HepG2 (cell line): ENCODE data around the gene PHTF2. TPM values are rescaled to one million over a fixed set of nuclear protein-coding genes. Genes with fewer than 3 reads are reported as not detected.

Source experiments
- ATAC-seq: fragments of 200-7000 bp; cut with Tn5 transposase; 3 replicates; pipeline ENCODE4 v1.9.1; 2020; ENCODE audit warnings: mild to moderate bottlenecking, moderate library complexity
- BruUV-seq: library from RNA; stranded (reverse); fragments of 400-500 nt; replicated peaks from 2 replicates; lab custom pipeline; 2021; lab: Mats Ljungman, UMichigan
- CTCF ChIA-PET: fragments of 300-600 bp; formaldehyde crosslinking; extraction: SDS; loops from one replicate; lab custom pipeline; 2021; ENCODE audit warnings: low total read pairs, inconsistent platforms, low intra/inter-chr PET ratio; lab: Yijun Ruan, JAX
- POLR2A ChIA-PET: fragments of 350-600 bp; sonication (Branson Sonifier 250); formaldehyde crosslinking; loops from one replicate; lab custom pipeline; 2020; ENCODE audit warnings: antibody characterized with exemption, inconsistent platforms; lab: Yijun Ruan, JAX
- DNase-seq: peaks from one replicate; pipeline ENCODE4 v3.0.0-alpha.2; 2015; ENCODE audit warnings: low spot score
- FAIRE-seq: peaks from 3 replicates; lab custom pipeline; 2011; peaks lifted over from hg19 to GRCh38; lab: Jason Lieb, UNC
- H2AFZ ChIP-seq: one replicate; pipeline ENCODE4 v1.6.1; 2011; ENCODE audit warnings: low read length, inconsistent platforms
- H3K27ac ChIP-seq: fragments of 300-600 bp; 3 replicates; pipeline ENCODE4 v1.8.0; 2011; ENCODE audit warnings: mixed run types, mild to moderate bottlenecking, mixed read lengths, low read length, inconsistent platforms; ENCODE audit not compliant: insufficient read depth; ENCODE audit errors: extremely low read length
- H3K27me3 ChIP-seq, 2 experiments: fragments of 200-600 bp in 1 of 2; 2 replicates in 1 of 2; 3 replicates in 1 of 2; pipeline versions ENCODE4 v1.6.0 to v1.8.0; 2011; ENCODE audit warnings: low read length in 2 of 2, mild to moderate bottlenecking in 2 of 2, moderate library complexity in 2 of 2, inconsistent platforms in 1 of 2; ENCODE audit not compliant: insufficient read depth in 2 of 2, control insufficient read depth in 1 of 2
- H3K36me3 ChIP-seq, 2 experiments: fragments of 200-600 bp in 1 of 2; replicated peaks in 1 of 2; 2 replicates in 1 of 2; 3 replicates in 1 of 2; pipeline versions ENCODE4 v1.5.1 to v1.8.0; 2011; ENCODE audit warnings: low read length in 2 of 2, inconsistent platforms in 1 of 2; ENCODE audit not compliant: insufficient read depth in 2 of 2, control insufficient read depth in 1 of 2
- H3K4me1 ChIP-seq: 2 replicates; pipeline ENCODE4 v1.5.1; 2012; ENCODE audit warnings: low read length, inconsistent platforms; ENCODE audit not compliant: insufficient read depth
- H3K4me2 ChIP-seq: 2 replicates; pipeline ENCODE4 v1.6.0; 2011; ENCODE audit warnings: low read depth, low read length, inconsistent platforms
- H3K4me3 ChIP-seq, 3 experiments: fragments of 200-600 bp in 1 of 3; sonication (generic), shearing (Covaris generic) in 1 of 3; replicated peaks in 1 of 3; 2 replicates each; pipeline ENCODE4 v1.5.1; 2011 to 2016; ENCODE audit warnings: low read length in 3 of 3, inconsistent platforms in 2 of 3, low read depth in 2 of 3, mild to moderate bottlenecking in 2 of 3, control low read depth in 1 of 3, mixed read lengths in 1 of 3; ENCODE audit not compliant: insufficient read depth in 1 of 3
- H3K79me2 ChIP-seq: one replicate; pipeline ENCODE4 v1.6.1; 2011; ENCODE audit warnings: low read length, inconsistent platforms; ENCODE audit not compliant: insufficient read depth
- H3K9ac ChIP-seq: 2 replicates; pipeline ENCODE4 v1.6.0; 2011; ENCODE audit warnings: mild to moderate bottlenecking, low read depth, low read length, inconsistent platforms; ENCODE audit not compliant: insufficient read depth
- H3K9me3 ChIP-seq: 2 replicates; pipeline ENCODE4 v1.5.1; 2012; ENCODE audit warnings: mild to moderate bottlenecking, low read length
- H4K20me1 ChIP-seq: 2 replicates; pipeline ENCODE4 v1.6.0; 2011; ENCODE audit warnings: inconsistent platforms, mild to moderate bottlenecking, low read length, moderate library complexity; ENCODE audit not compliant: insufficient read depth
- ARNT ChIP-seq: fragments of 450-650 bp; IDR thresholded peaks from 2 replicates; pipeline ENCODE4 v1.6.1; 2017
- CBX1 ChIP-seq: IDR thresholded peaks from one replicate; pipeline ENCODE4 v1.6.1; 2016; ENCODE audit warnings: antibody characterized with exemption, low read depth
- EZH2 ChIP-seq: conservative IDR thresholded peaks from 2 replicates; pipeline ENCODE4 v1.6.1; 2012; ENCODE audit warnings: mild to moderate bottlenecking, low read depth, low read length, moderate library complexity
- HDAC6 ChIP-seq: fragments of 200-600 bp; sonication (generic); IDR thresholded peaks from 2 replicates; pipeline ENCODE4 v1.7.0; 2017; ENCODE audit warnings: mild to moderate bottlenecking, antibody characterized with exemption, low read length, low read depth
- POLR2AphosphoS5 ChIP-seq: IDR thresholded peaks from 2 replicates; pipeline ENCODE4 v1.6.1; 2012; ENCODE audit warnings: low read depth, low read length
- ZKSCAN5 ChIP-seq: sonication (generic); formaldehyde crosslinking; IDR thresholded peaks from 2 replicates; pipeline ENCODE4 v1.5.1; 2020; ENCODE audit warnings: mild to moderate bottlenecking, missing genetic modification reagents
- ZNF44 ChIP-seq: sonication (generic); formaldehyde crosslinking; IDR thresholded peaks from 2 replicates; pipeline ENCODE4 v1.5.1; 2020; ENCODE audit warnings: mild to moderate bottlenecking, missing genetic modification reagents
- ZNF550 ChIP-seq: sonication (generic); formaldehyde crosslinking; IDR thresholded peaks from 2 replicates; pipeline ENCODE4 v1.4.0; 2020; ENCODE audit warnings: mild to moderate bottlenecking, missing genetic modification reagents, borderline replicate concordance
- ZNF570 ChIP-seq: sonication (generic); formaldehyde crosslinking; IDR thresholded peaks from 2 replicates; pipeline ENCODE4 v1.4.0; 2020; ENCODE audit warnings: mild to moderate bottlenecking, missing genetic modification reagents, borderline replicate concordance
- ZNF75D ChIP-seq: sonication (generic); formaldehyde crosslinking; IDR thresholded peaks from 2 replicates; pipeline ENCODE4 v1.8.1; 2023; ENCODE audit warnings: missing genetic modification reagents, mild to moderate bottlenecking, borderline replicate concordance
- ZNF788 ChIP-seq: sonication (generic); formaldehyde crosslinking; IDR thresholded peaks from 2 replicates; pipeline ENCODE4 v1.5.0; 2020; ENCODE audit warnings: mild to moderate bottlenecking, missing genetic modification reagents, borderline replicate concordance
- ZNF841 ChIP-seq: sonication (generic); formaldehyde crosslinking; IDR thresholded peaks from 2 replicates; pipeline ENCODE4 v1.8.1; 2023; ENCODE audit warnings: missing genetic modification reagents, borderline replicate concordance
- WGBS: methylation state at CpG from one replicate; pipeline ENCODE4 v1.1.6; 2017; ENCODE audit warnings: low lambda C conversion rate; 5-methylcytosine and 5-hydroxymethylcytosine counted together
- in situ Hi-C: cut with HindIII; loops from 2 replicates; pipeline ENCODE4 v1.10.0; 2017; ENCODE audit warnings: low pct_unique_long_range_greater_than_20kb; ENCODE audit not compliant: extremely low pct_ligation_motif_present
- intact Hi-C: fragments of 100-400 bp; cut with micrococcal nuclease; formaldehyde crosslinking; loops from one replicate; pipeline ENCODE4 v1.10.0; 2022; ENCODE audit not compliant: unreplicated experiment
- polyA plus RNA-seq, 8 experiments: library from polyadenylated mRNA; depleted of rRNA in 3 of 8; stranded (reverse) in 7 of 8; unstranded in 1 of 8; fragments of >200 nt; fragmentation: Illumina TruSeq in 4 of 8; extraction: Trizol in 4 of 8; gene quantifications; 2 replicates each; pipeline versions ENCODE4 v1.2.1 to v1.2.3, GENCODE V29; 2011 to 2016; ENCODE audit warnings: low read depth in 4 of 8, missing spikeins in 1 of 8, mixed read lengths in 1 of 8; ENCODE audit not compliant: insufficient read depth in 1 of 8
- total RNA-seq, 5 experiments: library from RNA; depleted of rRNA; stranded (reverse); fragments of >200 nt; fragmentation: Illumina TruSeq; extraction: Trizol; gene quantifications; 2 replicates each; pipeline ENCODE4 v1.2.3, GENCODE V29; 2016; ENCODE audit warnings: low read depth in 1 of 5
- TF ChIP-seq, protein P1 (sequence below): IDR thresholded peaks from 2 replicates; pipeline ENCODE4 v1.6.1; 2016; ENCODE audit warnings: low read depth, control low read depth
- TF ChIP-seq, protein P2 (sequence below): sonication (generic); formaldehyde crosslinking; IDR thresholded peaks from 2 replicates; pipeline ENCODE4 v1.4.0; 2020; ENCODE audit warnings: missing genetic modification reagents
- TF ChIP-seq, protein P3 (sequence below): sonication (generic); formaldehyde crosslinking; IDR thresholded peaks from 2 replicates; pipeline ENCODE4 v1.5.0; 2020; ENCODE audit warnings: missing genetic modification reagents, mild to moderate bottlenecking, borderline replicate concordance
- TF ChIP-seq, protein P4 (sequence below): sonication (generic); formaldehyde crosslinking; IDR thresholded peaks from 2 replicates; pipeline ENCODE4 v1.8.0; 2022; ENCODE audit warnings: mild to moderate bottlenecking, missing genetic modification reagents; ENCODE audit not compliant: insufficient replicate concordance
- TF ChIP-seq, protein P5 (sequence below): IDR thresholded peaks from 2 replicates; pipeline ENCODE4 v1.6.1; 2016; ENCODE audit warnings: mild to moderate bottlenecking, missing biosample characterization, missing genetic modification reagents

Gene PHTF2
- total and polyA plus RNA-seq, 2 of the 13 experiments (the other 11 are each of a cell fraction or from before 2014, with no cell fraction given): 7.4 to 10.2 TPM

DNA sequence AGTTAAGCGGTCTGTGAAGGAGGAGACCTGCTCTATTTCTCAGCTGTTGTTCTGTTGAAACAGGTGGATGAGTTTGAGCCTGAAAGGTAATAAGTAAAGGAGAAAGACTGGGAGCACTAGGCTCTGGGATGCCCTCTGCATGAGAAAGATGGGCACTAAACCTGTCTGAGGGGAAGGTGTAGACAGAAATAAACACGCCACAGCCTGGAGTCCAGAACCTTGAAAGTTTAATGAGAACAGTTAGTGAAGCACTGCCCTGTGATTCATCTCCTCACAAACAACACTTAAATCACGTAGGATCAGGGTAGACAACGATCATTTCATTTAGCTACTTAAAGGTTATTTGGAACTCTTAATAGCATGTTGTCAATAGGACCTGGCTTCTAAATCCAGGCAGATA, 193.1 kb downstream of the PHTF2 start:
- H3K4me1 ChIP-seq: no peaks in the 10 kb centered on the region
- peaks cover 2 to 6% of the 10 kb centered on the region in 2 experiments; a peak in 2 of 5 replicates for H3K27me3 ChIP-seq
- no peak overlapping the region for H2AFZ ChIP-seq
- no peak overlapping the region for H3K4me2 ChIP-seq
- H3K9me3 ChIP-seq: no peaks in the 10 kb centered on the region
- no peak for DNase-seq
- in situ Hi-C loops: no loop called here
- FAIRE-seq: no peak
- no peaks in the 10 kb centered on the region for H3K36me3 ChIP-seq
- TF ChIP-seq EZH2: no peak
- TF ChIP-seq ZNF75D (CRISPR knock-in tag): no peak
- TF ChIP-seq, protein P1, sequence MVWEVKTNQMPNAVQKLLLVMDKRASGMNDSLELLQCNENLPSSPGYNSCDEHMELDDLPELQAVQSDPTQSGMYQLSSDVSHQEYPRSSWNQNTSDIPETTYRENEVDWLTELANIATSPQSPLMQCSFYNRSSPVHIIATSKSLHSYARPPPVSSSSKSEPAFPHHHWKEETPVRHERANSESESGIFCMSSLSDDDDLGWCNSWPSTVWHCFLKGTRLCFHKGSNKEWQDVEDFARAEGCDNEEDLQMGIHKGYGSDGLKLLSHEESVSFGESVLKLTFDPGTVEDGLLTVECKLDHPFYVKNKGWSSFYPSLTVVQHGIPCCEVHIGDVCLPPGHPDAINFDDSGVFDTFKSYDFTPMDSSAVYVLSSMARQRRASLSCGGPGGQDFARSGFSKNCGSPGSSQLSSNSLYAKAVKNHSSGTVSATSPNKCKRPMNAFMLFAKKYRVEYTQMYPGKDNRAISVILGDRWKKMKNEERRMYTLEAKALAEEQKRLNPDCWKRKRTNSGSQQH (CRISPR knock-in tag): no peak
- TF ChIP-seq POLR2AphosphoS5: no peak
- TF ChIP-seq ZNF788 (CRISPR knock-in tag): no peak
- TF ChIP-seq, protein P2, sequence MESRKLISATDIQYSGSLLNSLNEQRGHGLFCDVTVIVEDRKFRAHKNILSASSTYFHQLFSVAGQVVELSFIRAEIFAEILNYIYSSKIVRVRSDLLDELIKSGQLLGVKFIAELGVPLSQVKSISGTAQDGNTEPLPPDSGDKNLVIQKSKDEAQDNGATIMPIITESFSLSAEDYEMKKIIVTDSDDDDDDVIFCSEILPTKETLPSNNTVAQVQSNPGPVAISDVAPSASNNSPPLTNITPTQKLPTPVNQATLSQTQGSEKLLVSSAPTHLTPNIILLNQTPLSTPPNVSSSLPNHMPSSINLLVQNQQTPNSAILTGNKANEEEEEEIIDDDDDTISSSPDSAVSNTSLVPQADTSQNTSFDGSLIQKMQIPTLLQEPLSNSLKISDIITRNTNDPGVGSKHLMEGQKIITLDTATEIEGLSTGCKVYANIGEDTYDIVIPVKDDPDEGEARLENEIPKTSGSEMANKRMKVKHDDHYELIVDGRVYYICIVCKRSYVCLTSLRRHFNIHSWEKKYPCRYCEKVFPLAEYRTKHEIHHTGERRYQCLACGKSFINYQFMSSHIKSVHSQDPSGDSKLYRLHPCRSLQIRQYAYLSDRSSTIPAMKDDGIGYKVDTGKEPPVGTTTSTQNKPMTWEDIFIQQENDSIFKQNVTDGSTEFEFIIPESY (CRISPR knock-in tag): no peak
- no peak for TF ChIP-seq ZNF550 (CRISPR knock-in tag)
- TF ChIP-seq, protein P3, sequence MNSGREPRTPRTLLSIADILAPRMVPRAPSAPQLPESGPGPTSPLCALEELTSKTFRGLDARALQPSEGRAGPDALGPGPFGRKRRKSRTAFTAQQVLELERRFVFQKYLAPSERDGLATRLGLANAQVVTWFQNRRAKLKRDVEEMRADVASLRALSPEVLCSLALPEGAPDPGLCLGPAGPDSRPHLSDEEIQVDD (CRISPR knock-in tag): no peak
- TF ChIP-seq ZKSCAN5 (CRISPR knock-in tag): no peak
- TF ChIP-seq CBX1: no peak
- no peak for TF ChIP-seq ZNF841 (CRISPR knock-in tag)
- no peak for TF ChIP-seq ZNF570 (CRISPR knock-in tag)
- TF ChIP-seq, protein P4, sequence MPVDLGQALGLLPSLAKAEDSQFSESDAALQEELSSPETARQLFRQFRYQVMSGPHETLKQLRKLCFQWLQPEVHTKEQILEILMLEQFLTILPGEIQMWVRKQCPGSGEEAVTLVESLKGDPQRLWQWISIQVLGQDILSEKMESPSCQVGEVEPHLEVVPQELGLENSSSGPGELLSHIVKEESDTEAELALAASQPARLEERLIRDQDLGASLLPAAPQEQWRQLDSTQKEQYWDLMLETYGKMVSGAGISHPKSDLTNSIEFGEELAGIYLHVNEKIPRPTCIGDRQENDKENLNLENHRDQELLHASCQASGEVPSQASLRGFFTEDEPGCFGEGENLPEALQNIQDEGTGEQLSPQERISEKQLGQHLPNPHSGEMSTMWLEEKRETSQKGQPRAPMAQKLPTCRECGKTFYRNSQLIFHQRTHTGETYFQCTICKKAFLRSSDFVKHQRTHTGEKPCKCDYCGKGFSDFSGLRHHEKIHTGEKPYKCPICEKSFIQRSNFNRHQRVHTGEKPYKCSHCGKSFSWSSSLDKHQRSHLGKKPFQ (CRISPR knock-in tag): no peak
- no peak for TF ChIP-seq HDAC6
- TF ChIP-seq, protein P5, sequence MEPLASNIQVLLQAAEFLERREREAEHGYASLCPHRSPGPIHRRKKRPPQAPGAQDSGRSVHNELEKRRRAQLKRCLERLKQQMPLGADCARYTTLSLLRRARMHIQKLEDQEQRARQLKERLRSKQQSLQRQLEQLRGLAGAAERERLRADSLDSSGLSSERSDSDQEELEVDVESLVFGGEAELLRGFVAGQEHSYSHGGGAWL (CRISPR knock-in tag): no peak
- TF ChIP-seq ARNT: no peak
- no peak for TF ChIP-seq ZNF44 (CRISPR knock-in tag)
- no TSS peak for BruUV-seq
- H4K20me1 ChIP-seq: no peaks in the 10 kb centered on the region
- no peak for ATAC-seq
- no peaks in the 10 kb centered on the region for H3K79me2 ChIP-seq
- no peak overlapping the region for H3K4me3 ChIP-seq
- ChIA-PET CTCF (no interaction called here), POLR2A (no interaction called here)
- intact Hi-C loops: no loop called here
- WGBS: 24% methylated on average over 4 of the region's 4 CpGs
- no peak overlapping the region for H3K27ac ChIP-seq
- no peak overlapping the region for H3K9ac ChIP-seq
